HepG2 (cell line): ENCODE results near the gene RNU7-1. TPM values are rescaled to one million over a fixed set of nuclear protein-coding genes. Genes with fewer than 3 reads are reported as not detected.
A peak's percentile ranks its signal among the peaks of the same experiment; 100 is the strongest.

Source experiments
- AHR ChIP-seq: IDR thresholded peaks from 2 replicates; pipeline ENCODE4 v1.6.1; 2018; ENCODE audit warnings: missing genetic modification reagents, missing compliant biosample characterization
- ARID3A ChIP-seq: IDR thresholded peaks from 2 replicates; pipeline ENCODE4 v1.6.1; 2012; ENCODE audit warnings: low read depth, low read length, improper control_type of control experiment
- CHD2 ChIP-seq: IDR thresholded peaks from 2 replicates; pipeline ENCODE4 v1.6.1; 2011; ENCODE audit warnings: low read depth, low read length, improper control_type of control experiment
- ELF3 ChIP-seq: IDR thresholded peaks from 2 replicates; pipeline ENCODE4 v1.6.1; 2016; ENCODE audit warnings: missing genetic modification reagents, missing compliant biosample characterization
- ERF ChIP-seq: IDR thresholded peaks from 2 replicates; pipeline ENCODE4 v1.6.1; 2018; ENCODE audit warnings: missing biosample characterization, missing genetic modification reagents
- HNF4A ChIP-seq: sonication (generic); formaldehyde crosslinking; IDR thresholded peaks from 2 replicates; pipeline ENCODE4 v1.4.0; 2020; ENCODE audit warnings: missing genetic modification reagents
- NFIB ChIP-seq: sonication (generic); formaldehyde crosslinking; IDR thresholded peaks from 2 replicates; pipeline ENCODE4 v1.9.0; 2021; ENCODE audit warnings: missing genetic modification reagents, mild to moderate bottlenecking, borderline replicate concordance
- NR0B2 ChIP-seq: sonication (generic); formaldehyde crosslinking; IDR thresholded peaks from 2 replicates; pipeline ENCODE4 v1.4.0; 2020; ENCODE audit warnings: mild to moderate bottlenecking, missing genetic modification reagents
- PLRG1 ChIP-seq: fragments of 450-650 bp; conservative IDR thresholded peaks from 2 replicates; pipeline ENCODE4 v1.6.1; 2016
- SAP130 ChIP-seq: IDR thresholded peaks from 2 replicates; pipeline ENCODE4 v1.6.1; 2016; ENCODE audit warnings: low read depth
- SMAD3 ChIP-seq: sonication (generic); formaldehyde crosslinking; IDR thresholded peaks from 2 replicates; pipeline ENCODE4 v1.4.0; 2020; ENCODE audit warnings: missing genetic modification reagents
- TOE1 ChIP-seq: sonication (generic); formaldehyde crosslinking; IDR thresholded peaks from 2 replicates; pipeline ENCODE4 v1.4.0; 2020; ENCODE audit warnings: mild to moderate bottlenecking, missing genetic modification reagents
- TRIM22 ChIP-seq: fragments of 450-650 bp; IDR thresholded peaks from 2 replicates; pipeline ENCODE4 v1.6.1; 2017
- U2AF2 ChIP-seq: fragments of 200-400 bp; formaldehyde crosslinking; IDR thresholded peaks from 2 replicates; pipeline ENCODE4 v1.6.1; 2017; ENCODE audit warnings: low read depth, mild to moderate bottlenecking, low read length
- ZBTB38 ChIP-seq: sonication (generic); formaldehyde crosslinking; IDR thresholded peaks from 2 replicates; pipeline ENCODE4 v1.5.1; 2020; ENCODE audit warnings: mild to moderate bottlenecking, missing genetic modification reagents
- ZFX ChIP-seq: sonication (generic); formaldehyde crosslinking; IDR thresholded peaks from 2 replicates; pipeline ENCODE4 v1.4.0; 2020; ENCODE audit warnings: mild to moderate bottlenecking, low read depth, missing genetic modification reagents, moderate library complexity
- ZNF275 ChIP-seq: sonication (generic); formaldehyde crosslinking; IDR thresholded peaks from 2 replicates; pipeline ENCODE4 v1.8.0; 2022; ENCODE audit warnings: missing genetic modification reagents, mild to moderate bottlenecking, inconsistent platforms, borderline replicate concordance
- ZNF441 ChIP-seq: sonication (generic); formaldehyde crosslinking; IDR thresholded peaks from 2 replicates; pipeline ENCODE4 v1.7.0; 2021; ENCODE audit warnings: missing genetic modification reagents, borderline replicate concordance
- ZNF563 ChIP-seq: sonication (generic); formaldehyde crosslinking; IDR thresholded peaks from 2 replicates; pipeline ENCODE4 v1.8.0; 2022; ENCODE audit warnings: mild to moderate bottlenecking, moderate library complexity, missing genetic modification reagents
- ZNF574 ChIP-seq: sonication (generic); formaldehyde crosslinking; IDR thresholded peaks from 2 replicates; pipeline ENCODE4 v1.4.0; 2020; ENCODE audit warnings: missing genetic modification reagents
- ZNF790 ChIP-seq: sonication (generic); formaldehyde crosslinking; IDR thresholded peaks from 2 replicates; pipeline ENCODE4 v1.8.0; 2022; ENCODE audit warnings: missing genetic modification reagents, mild to moderate bottlenecking, borderline replicate concordance
- polyA plus RNA-seq, 8 experiments: library from polyadenylated mRNA; depleted of rRNA in 3 of 8; stranded (reverse) in 7 of 8; unstranded in 1 of 8; fragments of >200 nt; fragmentation: Illumina TruSeq in 4 of 8; extraction: Trizol in 4 of 8; gene quantifications; 2 replicates each; pipeline versions ENCODE4 v1.2.1 to v1.2.3, GENCODE V29; 2011 to 2016; ENCODE audit warnings: low read depth in 4 of 8, missing spikeins in 1 of 8, mixed read lengths in 1 of 8; ENCODE audit not compliant: insufficient read depth in 1 of 8
- total RNA-seq, 5 experiments: library from RNA; depleted of rRNA; stranded (reverse); fragments of >200 nt; fragmentation: Illumina TruSeq; extraction: Trizol; gene quantifications; 2 replicates each; pipeline ENCODE4 v1.2.3, GENCODE V29; 2016; ENCODE audit warnings: low read depth in 1 of 5

RNU7-1 gene
- total and polyA plus RNA-seq, 2 of the 13 experiments (the other 11 are each of a cell fraction or from before 2014, with no cell fraction given): not detected

- TF ChIP-seq ZBTB38 (CRISPR knock-in tag) (no peak), ZNF275 (no peak), TOE1 (CRISPR knock-in tag) (no peak), ZNF574 (CRISPR knock-in tag) (no peak), U2AF2 (peak; percentile 91; the same call in 1 of the 2 replicates), SMAD3 (CRISPR knock-in tag) (no peak), HNF4A (CRISPR knock-in tag) (peak; percentile 63), NFIB (CRISPR knock-in tag) (no peak), ZFX (no peak), ZNF441 (CRISPR knock-in tag) (no peak), NR0B2 (no peak), TRIM22 (no peak), AHR (CRISPR knock-in tag) (no peak), ARID3A (no peak), ZNF563 (CRISPR knock-in tag) (no peak), SAP130 (peak; percentile 82), CHD2 (no peak), PLRG1 (no peak), ELF3 (CRISPR knock-in tag) (0 out of 2 replicates have a peak, but pooled peaks have one; percentile 33), ERF (CRISPR knock-in tag) (peak; percentile 34; the same call in 1 of the 2 replicates), ZNF790 (CRISPR knock-in tag) (no peak)
These were observed 43.6 kb upstream of the RNU7-1 start (continued) for GRCh38 chr12:6899837-6900519.
